GM18519 (cell line): ENCODE measurements around the gene CDKN2B-AS1.

Experiments used
- ATAC-seq: cut with Tn5 transposase; IDR thresholded peaks from one replicate; pipeline ENCODE4 v1.9.1; 2021; ENCODE audit warnings: mild to moderate bottlenecking, moderate library complexity; ENCODE audit not compliant: unreplicated experiment, low FRiP score

Gene CDKN2B-AS1

GRCh38 chr9:22005021-22005701, 10.6 kb downstream of the CDKN2B-AS1 start:
- ATAC-seq = no peak

- ATAC-seq = no peak
Measured at GRCh38 chr9:22005702-22006606, 11.4 kb downstream of the CDKN2B-AS1 start.

- no peak for ATAC-seq
Measured at GRCh38 chr9:22008384-22008716, 13.8 kb downstream of the CDKN2B-AS1 start.

- ATAC-seq = peak; percentile 72
Measured at GRCh38 chr9:22008717-22009505, 14.3 kb downstream of the CDKN2B-AS1 start, which contains the start of gene CDKN2B. Gene CDKN2B, minus strand, starts transcription at chr9:22009305. Its CDS starts 352 bp downstream, at chr9:22008953.

GRCh38 chr9:22009506-22009867, 14.9 kb downstream of the CDKN2B-AS1 start:
- peak; percentile 43 for ATAC-seq

GRCh38 chr9:22010866-22011625, 16.5 kb downstream of the CDKN2B-AS1 start:
- ATAC-seq = no peak

- ATAC-seq = no peak
Measured at GRCh38 chr9:22022396-22022795, 27.8 kb downstream of the CDKN2B-AS1 start.

- ATAC-seq = no peak
Measured at GRCh38 chr9:22026696-22027095, 32.1 kb downstream of the CDKN2B-AS1 start.

- no peak for ATAC-seq
Measured at GRCh38 chr9:22028394-22028793, 33.8 kb downstream of the CDKN2B-AS1 start.

GRCh38 chr9:22029231-22029630, 34.6 kb downstream of the CDKN2B-AS1 start:
- no peak for ATAC-seq

GRCh38 chr9:22030101-22030598, 35.6 kb downstream of the CDKN2B-AS1 start:
- peak; percentile 91 for ATAC-seq

- ATAC-seq = no peak
Measured at GRCh38 chr9:22031655-22032411, 37.2 kb downstream of the CDKN2B-AS1 start.

GRCh38 chr9:22033012-22033630, 38.5 kb downstream of the CDKN2B-AS1 start:
- no peak for ATAC-seq

GRCh38 chr9:22035591-22036011, 41.0 kb downstream of the CDKN2B-AS1 start:
- ATAC-seq = no peak

- ATAC-seq = no peak
Measured at GRCh38 chr9:22036866-22037626, 42.5 kb downstream of the CDKN2B-AS1 start.

GRCh38 chr9:22037954-22038690, 43.5 kb downstream of the CDKN2B-AS1 start:
- ATAC-seq = peak; percentile 55

GRCh38 chr9:22039258-22039657, 44.7 kb downstream of the CDKN2B-AS1 start:
- no peak for ATAC-seq
